VCaP (cell line): Measurements from ENCODE around the gene LAMA3.

Source experiments
- H3K27ac ChIP-seq: fragments of 450-650 bp; 2 replicates; pipeline ENCODE4 v1.5.1; 2017
- CTCF ChIP-seq: fragments of 450-650 bp; conservative IDR thresholded peaks from 2 replicates; pipeline ENCODE4 v1.5.1; 2017; ENCODE audit warnings: mild to moderate bottlenecking, moderate library complexity

Gene LAMA3

GRCh38 chr18:23816021-23816420, 126.8 kb downstream of the LAMA3 start:
- no peak for TF ChIP-seq CTCF
- H3K27ac ChIP-seq: no peak overlapping the region

GRCh38 chr18:23816740-23817139, 127.5 kb downstream of the LAMA3 start:
- no peak for TF ChIP-seq CTCF

GRCh38 chr18:23819001-23819400, 129.7 kb downstream of the LAMA3 start:
- no peak overlapping the region for H3K27ac ChIP-seq
- no peak for TF ChIP-seq CTCF

More at GRCh38 chr18:23816740-23817139, 127.5 kb downstream of the LAMA3 start:
- H3K27ac ChIP-seq: no peak overlapping the region

GRCh38 chr18:23822590-23823385, 133.5 kb downstream of the LAMA3 start:
- TF ChIP-seq CTCF: no peak
- no peak overlapping the region for H3K27ac ChIP-seq

GRCh38 chr18:23824240-23824639, 135.0 kb downstream of the LAMA3 start:
- no peak overlapping the region for H3K27ac ChIP-seq
- no peak for TF ChIP-seq CTCF

GRCh38 chr18:23824669-23825068, 135.4 kb downstream of the LAMA3 start:
- H3K27ac ChIP-seq: peak overlapping the region; percentile 53
- TF ChIP-seq CTCF: no peak

GRCh38 chr18:23825496-23825895, 136.2 kb downstream of the LAMA3 start:
- TF ChIP-seq CTCF: no peak
- peak overlapping the region; percentile 53 for H3K27ac ChIP-seq
